Kidney (tissue), 14 donors: ENCODE measurements around the gene WDR83. TPM values are rescaled to one million over a fixed set of nuclear protein-coding genes. Genes with fewer than 3 reads are reported as not detected.
A peak's percentile ranks its signal among the peaks of the same experiment; 100 is the strongest.
"Not testable (repeated sequence)": the region's sequence is repeated elsewhere in the genome, so short reads cannot be mapped to it uniquely, and the experiment has no call there.

Source experiments
- DNase-seq, 5 donors: peaks; one replicate each; pipeline ENCODE4 v3.0.0-alpha.2; 2013 to 2020
- FAIRE-seq: peaks from 2 replicates; lab custom pipeline; 2012; peaks lifted over from hg19 to GRCh38; lab: Jason Lieb, UNC
- H3K27ac ChIP-seq, 2 donors: one replicate each; pipeline ENCODE4 v1.7.0; 2013; ENCODE audit warnings: low read depth in 2 of 2, low read length in 2 of 2, inconsistent platforms in 1 of 2
- H3K27me3 ChIP-seq: one replicate; pipeline ENCODE4 v1.7.1; 2013; ENCODE audit warnings: low read length, inconsistent platforms; ENCODE audit not compliant: control insufficient read depth, insufficient read depth
- H3K36me3 ChIP-seq, 3 donors: one replicate each; pipeline versions ENCODE4 v1.7.0 to v1.7.1; 2013; ENCODE audit warnings: low read length in 3 of 3, control low read depth in 1 of 3, inconsistent platforms in 1 of 3; ENCODE audit not compliant: insufficient read depth in 3 of 3, control insufficient read depth in 2 of 3
- H3K4me1 ChIP-seq, 3 donors: one replicate each; pipeline versions ENCODE4 v1.7.0 to v1.7.1; 2013; ENCODE audit warnings: low read length in 3 of 3, inconsistent platforms in 1 of 3, low read depth in 1 of 3; ENCODE audit not compliant: control insufficient read depth in 2 of 3, insufficient read depth in 2 of 3
- H3K4me3 ChIP-seq, 3 donors: one replicate each; pipeline versions ENCODE4 v1.7.0 to v1.8.1; 2013; ENCODE audit warnings: low read length in 3 of 3, control low read depth in 1 of 3, inconsistent platforms in 1 of 3
- H3K9ac ChIP-seq, 3 donors: one replicate each; pipeline versions ENCODE4 v1.7.0 to v1.7.1; 2013; ENCODE audit warnings: low read length in 3 of 3, control low read depth in 1 of 3, inconsistent platforms in 1 of 3
- H3K9me3 ChIP-seq, 3 donors: one replicate each; pipeline versions ENCODE4 v1.7.0 to v1.7.1; 2013; ENCODE audit warnings: low read length in 3 of 3, control low read depth in 1 of 3, inconsistent platforms in 1 of 3; ENCODE audit not compliant: control insufficient read depth in 2 of 3, insufficient read depth in 1 of 3
- intact Hi-C: fragments of 100-400 bp; cut with DNase I; formaldehyde crosslinking; loops from one replicate; pipeline ENCODE4 v1.11.1; 2022
- polyA plus RNA-seq: library from polyadenylated mRNA; stranded (reverse); fragments of 350-450 nt; fragmentation: Illumina TruSeq; extraction: RNeasy Lipid Tissue Mini Kit (QIAGEN cat#74804); gene quantifications from one replicate; pipeline ENCODE4 v1.2.3, GENCODE V29; 2014; ENCODE audit warnings: low read depth, low replicate concordance; ENCODE audit not compliant: insufficient read depth
- total RNA-seq: library from RNA; stranded (reverse); fragmentation: NEBNext Ultra II Directional; extraction: Animal tissue kit (Norgen Biotek cat#: 25700); gene quantifications from one replicate; pipeline ENCODE4 v1.2.1, GENCODE V29; 2021
- TF ChIP-seq, protein P1 (sequence below): IDR thresholded peaks from 3 replicates; pipeline ENCODE4 v1.5.1; 2012; ENCODE audit warnings: mild to moderate bottlenecking, moderate library complexity, borderline replicate concordance; ENCODE audit not compliant: insufficient read depth; ENCODE audit errors: extremely low read depth
- donor health status: control.
- donor health status: control.
- donor health status: control.
- donor health status: control.
- donor health status: control.
- donor health status: DM: yes; HTN: yes; CAD: no.
- donor health status: Normal renal cell carcinoma (clear cell type).

WDR83 gene
- total and polyA plus RNA-seq, 2 donors from 2014 or later, result 10.5 to 21.2 TPM

DNA sequence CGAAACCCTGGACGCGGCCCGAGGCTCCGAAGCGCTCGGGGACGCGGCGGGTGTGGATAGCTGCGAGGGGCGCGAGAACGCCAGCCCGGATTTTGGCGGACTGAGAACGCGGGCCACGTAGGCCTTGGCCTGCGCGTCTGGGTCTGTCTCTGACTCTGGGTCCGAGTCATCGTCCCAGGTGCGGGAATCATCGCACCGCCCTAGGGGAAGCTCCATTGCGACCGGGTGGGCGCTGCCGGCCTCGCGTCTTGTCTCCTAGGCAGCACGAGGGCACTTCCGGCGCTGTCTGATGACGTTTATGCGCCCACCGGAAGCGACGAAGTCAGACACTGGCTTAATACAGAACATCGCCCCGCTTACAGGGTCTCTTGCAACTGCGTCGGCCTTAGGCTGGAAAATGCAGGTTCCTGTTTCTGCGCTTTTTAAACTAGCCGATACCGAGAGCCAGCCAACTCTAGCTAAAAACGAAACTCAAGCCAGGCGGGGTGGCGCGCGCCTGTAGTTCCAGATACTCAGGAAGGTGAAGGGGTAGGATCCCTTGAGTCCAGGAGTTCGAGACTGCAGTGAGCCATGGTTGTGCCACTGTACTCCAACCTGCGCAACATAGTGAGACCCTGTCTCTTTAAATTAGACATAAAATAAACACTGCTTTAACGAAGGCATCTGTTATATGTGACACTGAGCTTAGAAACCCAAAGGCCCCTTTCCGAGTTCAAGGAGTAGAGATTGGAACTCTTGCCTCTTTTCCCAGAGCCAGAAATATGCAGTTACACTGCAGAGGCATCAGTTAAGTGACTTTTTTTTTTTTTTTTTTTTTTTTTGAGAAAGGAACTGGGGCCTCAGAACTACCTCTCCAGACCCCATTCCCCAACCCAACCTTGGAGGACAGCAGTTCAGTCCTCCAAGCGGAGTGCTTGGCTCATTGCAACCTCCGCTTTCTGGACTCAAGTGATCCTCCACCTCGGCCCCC, 30.0 kb downstream of the WDR83 start, which contains the start of gene FBXW9:
TSS of gene FBXW9 (minus strand) at position 266 of the 970 bp plus-strand sequence. CDS start at position 216, 50 bp downstream.
- peaks cover 0 to 12% (median 6%) of the 10 kb centered on the region in 3 donors for H3K4me1 ChIP-seq
- no peaks in the 10 kb centered on the region for H3K9me3 ChIP-seq
- peak within 1 kb of the TSS; percentile 35 to 86 (median 72) for H3K9ac ChIP-seq
- no peaks in the 10 kb centered on the region for H3K27me3 ChIP-seq
- FAIRE-seq (no peak), DNase-seq (peak; percentile 97 to 98 (median 98))
- peak within 1 kb of the TSS; percentile 70 to 96 (median 78) for H3K4me3 ChIP-seq
- TF ChIP-seq, protein P1, sequence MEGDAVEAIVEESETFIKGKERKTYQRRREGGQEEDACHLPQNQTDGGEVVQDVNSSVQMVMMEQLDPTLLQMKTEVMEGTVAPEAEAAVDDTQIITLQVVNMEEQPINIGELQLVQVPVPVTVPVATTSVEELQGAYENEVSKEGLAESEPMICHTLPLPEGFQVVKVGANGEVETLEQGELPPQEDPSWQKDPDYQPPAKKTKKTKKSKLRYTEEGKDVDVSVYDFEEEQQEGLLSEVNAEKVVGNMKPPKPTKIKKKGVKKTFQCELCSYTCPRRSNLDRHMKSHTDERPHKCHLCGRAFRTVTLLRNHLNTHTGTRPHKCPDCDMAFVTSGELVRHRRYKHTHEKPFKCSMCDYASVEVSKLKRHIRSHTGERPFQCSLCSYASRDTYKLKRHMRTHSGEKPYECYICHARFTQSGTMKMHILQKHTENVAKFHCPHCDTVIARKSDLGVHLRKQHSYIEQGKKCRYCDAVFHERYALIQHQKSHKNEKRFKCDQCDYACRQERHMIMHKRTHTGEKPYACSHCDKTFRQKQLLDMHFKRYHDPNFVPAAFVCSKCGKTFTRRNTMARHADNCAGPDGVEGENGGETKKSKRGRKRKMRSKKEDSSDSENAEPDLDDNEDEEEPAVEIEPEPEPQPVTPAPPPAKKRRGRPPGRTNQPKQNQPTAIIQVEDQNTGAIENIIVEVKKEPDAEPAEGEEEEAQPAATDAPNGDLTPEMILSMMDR, result no peak
- peak within 1 kb of the TSS; percentile 65 to 78 for H3K27ac ChIP-seq
- intact Hi-C loops, result no loop called here
- H3K36me3 ChIP-seq, result peaks cover 0 to 10% (median 2%) of the 10 kb centered on the region in 3 donors

DNA sequence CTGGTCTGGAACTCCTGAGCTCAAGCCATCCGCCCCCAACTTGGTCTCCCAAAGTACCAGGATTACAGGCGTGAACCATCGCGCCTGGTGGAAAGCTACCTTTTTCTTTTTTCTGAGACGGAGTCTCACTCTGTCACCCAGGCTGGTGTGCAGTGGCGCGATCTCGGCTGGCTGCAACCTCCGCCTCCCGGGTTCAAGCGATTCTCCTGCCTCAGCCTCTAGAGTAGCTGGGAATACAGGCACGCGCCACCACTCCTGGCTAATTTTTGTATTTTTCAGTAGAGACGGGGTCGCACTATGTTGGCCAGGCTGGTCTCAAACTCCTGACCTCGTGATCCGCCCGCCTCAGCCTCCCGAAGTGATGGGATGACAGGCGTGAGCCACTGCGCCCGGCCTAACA, 30.8 kb downstream of the WDR83 start:
- FAIRE-seq, H3K4me3 ChIP-seq, H3K9me3 ChIP-seq, intact Hi-C loops, H3K27me3 ChIP-seq, H3K27ac ChIP-seq, DNase-seq, H3K9ac ChIP-seq: not testable (repeated sequence)
- Histone ChIP-seq H3K36me3 (peaks cover 0 to 17% (median 2%) of the 10 kb centered on the region in 3 donors), H3K4me1 (peaks cover 0 to 12% (median 6%) of the 10 kb centered on the region in 3 donors)

DNA sequence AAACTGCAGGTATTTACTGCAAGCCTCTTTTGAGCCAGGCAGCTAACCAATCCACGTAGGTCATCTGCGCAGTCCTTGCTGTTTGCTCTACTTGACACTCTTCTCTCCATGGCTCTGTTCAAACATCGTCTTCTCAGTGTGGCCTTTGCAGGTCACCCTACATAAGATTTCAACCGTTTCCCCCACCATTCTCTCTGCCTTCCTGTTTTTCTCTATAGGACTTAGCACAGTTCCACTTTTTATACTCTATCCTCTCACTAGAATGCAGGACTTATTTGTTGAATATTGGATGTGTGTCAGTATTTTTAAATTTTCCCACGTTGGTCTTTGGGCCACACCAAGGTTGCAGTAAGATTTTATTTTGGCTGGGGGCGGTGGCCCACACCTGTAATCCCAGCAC, 31.5 kb downstream of the WDR83 start:
- no peaks in the 10 kb centered on the region for H3K9me3 ChIP-seq
- FAIRE-seq (no peak), DNase-seq (no peak)
- H3K9ac ChIP-seq, result no peak overlapping the region
- intact Hi-C loops, result no loop called here
- H3K4me3 ChIP-seq, result no peak overlapping the region
- H3K4me1 ChIP-seq, result peaks cover 0 to 12% (median 6%) of the 10 kb centered on the region in 3 donors
- H3K27me3 ChIP-seq, result no peaks in the 10 kb centered on the region
- H3K27ac ChIP-seq, result no peak overlapping the region
- peaks cover 0 to 20% (median 3%) of the 10 kb centered on the region in 3 donors for H3K36me3 ChIP-seq
- TF ChIP-seq, protein P1, result no peak
